ENCODE results near the gene TLR9.

The TLR9 gene

DNA sequence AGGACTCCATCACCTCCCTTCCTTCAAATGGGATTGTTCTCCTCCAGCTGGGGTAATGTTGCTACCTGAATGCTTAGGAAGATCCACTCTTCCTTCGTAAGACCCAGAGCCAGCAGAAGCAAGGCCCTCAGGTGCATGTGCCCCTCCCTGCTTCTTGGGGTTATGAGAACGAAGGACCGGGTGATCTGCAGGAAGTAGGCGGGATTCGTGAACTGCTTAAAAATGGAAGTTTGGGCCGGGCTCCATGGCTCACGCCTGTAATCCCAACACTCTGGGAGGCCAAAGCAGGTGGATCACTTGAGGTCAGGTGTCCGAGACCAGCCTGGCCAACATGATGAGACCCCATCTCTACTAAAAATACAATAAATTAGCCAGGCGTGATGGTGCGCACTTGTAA lies 8.0 kb downstream of the TLR9 start:
- no peak for ATAC-seq (ENCODE audit: insufficient read depth, low read depth)
- H3K36me3 ChIP-seq (ENCODE audit: insufficient read depth, low read length), result peaks cover 34% of the 10 kb centered on the region
- H3K4me1 ChIP-seq (ENCODE audit: insufficient read depth, low read length), result peaks cover 8% of the 10 kb centered on the region
- H3K27ac ChIP-seq (ENCODE audit: low read length), result no peak overlapping the region
- H2AFZ ChIP-seq (ENCODE audit: low read depth, low read length), result no peak overlapping the region
- H4K20me1 ChIP-seq (ENCODE audit: insufficient read depth, low read length), result no peaks in the 10 kb centered on the region; the same call in 1 of the 2 replicates
- H3K9ac ChIP-seq (ENCODE audit: low read depth, low read length), result no peak overlapping the region
- no peaks in the 10 kb centered on the region for H3K79me2 ChIP-seq (ENCODE audit: insufficient read depth, low read length)
- no peak for DNase-seq
- no peak for TF ChIP-seq CTCF (IDR thresholded peaks at IDR 0.05; ENCODE audit: borderline replicate concordance, extremely low read depth, low read length, poor library complexity, severe bottlenecking)
- TF ChIP-seq EZH2 (IDR thresholded peaks at IDR 0.05; ENCODE audit: borderline replicate concordance, low read depth, low read length, severe bottlenecking), result no peak
- H3K9me3 ChIP-seq (ENCODE audit: insufficient read depth, low read length, severe bottlenecking), result no peaks in the 10 kb centered on the region
- H3K4me2 ChIP-seq (ENCODE audit: insufficient read depth, low read length), result no peak overlapping the region
- no peak overlapping the region for H3K4me3 ChIP-seq (ENCODE audit: low read depth in 1 of 2, low read length in 2 of 2)
- no peaks in the 10 kb centered on the region for H3K27me3 ChIP-seq (ENCODE audit: insufficient read depth, low read length, poor library complexity)

DNA sequence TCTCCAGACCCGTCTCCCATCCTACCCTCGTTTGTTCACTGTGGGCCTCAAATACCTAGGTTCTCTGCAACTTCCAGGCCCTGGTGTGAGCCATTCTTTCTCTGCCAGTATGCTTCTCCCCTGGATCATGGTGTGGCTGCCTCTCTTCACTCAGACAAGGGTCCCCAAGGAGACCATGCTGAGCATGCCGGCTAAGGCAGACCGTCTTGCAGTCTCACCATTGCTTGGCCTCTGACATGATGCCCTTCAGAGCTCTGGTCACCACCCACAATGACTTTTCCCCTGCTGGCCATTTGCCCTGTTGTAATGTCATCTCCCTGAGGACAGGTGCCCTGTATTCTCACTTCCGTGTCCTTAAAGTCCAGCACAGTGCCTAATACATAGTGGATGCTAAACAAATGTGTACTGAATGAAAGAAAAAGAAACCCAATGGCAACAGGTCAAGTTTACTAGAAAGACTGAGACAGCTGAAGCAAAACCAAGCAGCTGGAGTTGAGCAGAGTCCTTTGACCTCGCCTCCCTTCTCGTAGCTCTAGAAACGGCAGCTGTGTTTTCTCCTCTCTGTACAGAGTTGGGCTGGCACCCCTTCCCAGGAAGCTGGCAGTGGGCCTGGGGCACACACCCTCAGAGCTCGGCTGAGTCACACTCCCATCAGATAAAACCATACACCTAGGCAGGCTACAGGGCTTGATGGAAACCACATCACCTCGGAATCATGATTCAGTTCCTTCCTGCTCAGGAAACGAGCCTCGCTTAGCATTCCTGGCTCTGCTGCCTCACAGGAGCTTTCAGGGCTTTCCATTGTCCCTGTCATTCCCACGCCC lies 8.6 kb downstream of the TLR9 start:
- ATAC-seq (ENCODE audit: insufficient read depth, low read depth) (peak; percentile 66), DNase-seq (peak; percentile 60)
- no peak overlapping the region for H3K4me2 ChIP-seq (ENCODE audit: insufficient read depth, low read length)
- H3K4me1 ChIP-seq (ENCODE audit: insufficient read depth, low read length), result peaks cover 8% of the 10 kb centered on the region
- TF ChIP-seq CTCF (IDR thresholded peaks at IDR 0.05; ENCODE audit: borderline replicate concordance, extremely low read depth, low read length, poor library complexity, severe bottlenecking) (no peak), EZH2 (IDR thresholded peaks at IDR 0.05; ENCODE audit: borderline replicate concordance, low read depth, low read length, severe bottlenecking) (no peak)
- no peak overlapping the region for H2AFZ ChIP-seq (ENCODE audit: low read depth, low read length)
- peaks cover 40% of the 10 kb centered on the region for H3K36me3 ChIP-seq (ENCODE audit: insufficient read depth, low read length)
- no peaks in the 10 kb centered on the region for H3K27me3 ChIP-seq (ENCODE audit: insufficient read depth, low read length, poor library complexity)
- H3K9me3 ChIP-seq (ENCODE audit: insufficient read depth, low read length, severe bottlenecking), result no peaks in the 10 kb centered on the region
- H3K9ac ChIP-seq (ENCODE audit: low read depth, low read length), result no peak overlapping the region
- H3K79me2 ChIP-seq (ENCODE audit: insufficient read depth, low read length), result no peaks in the 10 kb centered on the region
- H3K27ac ChIP-seq (ENCODE audit: low read length), result no peak overlapping the region
- H3K4me3 ChIP-seq (ENCODE audit: low read depth in 1 of 2, low read length in 2 of 2), result no peak overlapping the region
- H4K20me1 ChIP-seq (ENCODE audit: insufficient read depth, low read length), result no peaks in the 10 kb centered on the region

DNA sequence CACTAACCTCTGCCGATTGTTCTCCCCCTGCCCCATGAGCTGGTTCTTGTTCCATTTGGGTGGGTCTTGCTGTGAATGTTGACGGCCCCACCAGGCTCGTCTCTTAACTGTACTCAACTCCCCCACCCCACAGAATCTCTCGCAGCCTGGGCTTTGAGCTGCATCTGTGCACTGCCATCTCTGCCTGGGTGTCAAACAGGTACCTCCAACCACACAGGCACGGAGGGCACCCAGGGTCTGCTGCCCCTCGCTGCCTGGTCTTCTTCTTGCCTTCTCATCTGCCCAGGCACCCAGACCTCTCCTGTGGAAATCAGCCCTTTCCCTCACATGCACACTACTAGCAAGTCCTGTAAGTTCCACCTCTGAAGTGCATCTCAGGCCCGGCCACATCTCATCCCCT lies 10.1 kb downstream of the TLR9 start:
- no peak overlapping the region for H3K4me3 ChIP-seq (ENCODE audit: low read depth in 1 of 2, low read length in 2 of 2)
- no peak for TF ChIP-seq EZH2 (IDR thresholded peaks at IDR 0.05; ENCODE audit: borderline replicate concordance, low read depth, low read length, severe bottlenecking)
- no peak for TF ChIP-seq CTCF (IDR thresholded peaks at IDR 0.05; ENCODE audit: borderline replicate concordance, extremely low read depth, low read length, poor library complexity, severe bottlenecking)
- H3K4me2 ChIP-seq (ENCODE audit: insufficient read depth, low read length), result no peak overlapping the region
- no peaks in the 10 kb centered on the region for H3K27me3 ChIP-seq (ENCODE audit: insufficient read depth, low read length, poor library complexity)
- ATAC-seq (ENCODE audit: insufficient read depth, low read depth) (no peak), DNase-seq (no peak)
- H3K9ac ChIP-seq (ENCODE audit: low read depth, low read length), result no peak overlapping the region
- no peaks in the 10 kb centered on the region for H3K9me3 ChIP-seq (ENCODE audit: insufficient read depth, low read length, severe bottlenecking)
- 0 out of 2 replicates have a peak, but pooled peaks cover 2% of the 10 kb centered on the region for H3K4me1 ChIP-seq (ENCODE audit: insufficient read depth, low read length)
- H3K27ac ChIP-seq (ENCODE audit: low read length), result no peak overlapping the region
- no peaks in the 10 kb centered on the region; the same call in 1 of the 2 replicates for H4K20me1 ChIP-seq (ENCODE audit: insufficient read depth, low read length)
- H2AFZ ChIP-seq (ENCODE audit: low read depth, low read length), result no peak overlapping the region
- no peaks in the 10 kb centered on the region for H3K79me2 ChIP-seq (ENCODE audit: insufficient read depth, low read length)
- peaks cover 54% of the 10 kb centered on the region for H3K36me3 ChIP-seq (ENCODE audit: insufficient read depth, low read length)

All from DND-41 (cell line).